ENCODE data around the gene SRGAP2C.
"Not testable (repeated sequence)": the region's sequence is repeated elsewhere in the genome, so short reads cannot be mapped to it uniquely, and the experiment has no call there.

The SRGAP2C gene

GRCh38 chr1:121386319-121386948, 201.7 kb downstream of the SRGAP2C start:
- not testable (repeated sequence) for DNase-seq

- not testable (repeated sequence) for DNase-seq
These were observed 205.3 kb downstream of the SRGAP2C start for GRCh38 chr1:121389895-121390560.

GRCh38 chr1:121392130-121392529, 207.4 kb downstream of the SRGAP2C start:
- not testable (repeated sequence) for DNase-seq

GRCh38 chr1:121395718-121396201, 211.0 kb downstream of the SRGAP2C start:
- not testable (repeated sequence) for DNase-seq

- not testable (repeated sequence) for DNase-seq
These were observed 211.7 kb downstream of the SRGAP2C start for GRCh38 chr1:121396335-121397081.

GRCh38 chr1:121397101-121397500, 212.3 kb downstream of the SRGAP2C start:
- not testable (repeated sequence) for DNase-seq

GRCh38 chr1:121399193-121399592, 214.4 kb downstream of the SRGAP2C start:
- DNase-seq: not testable (repeated sequence)

- not testable (repeated sequence) for DNase-seq
These were observed 215.3 kb downstream of the SRGAP2C start for GRCh38 chr1:121400108-121400507.

- DNase-seq: not testable (repeated sequence)
These were observed 216.0 kb downstream of the SRGAP2C start for GRCh38 chr1:121400541-121401310.

- DNase-seq: not testable (repeated sequence)
These were observed 216.7 kb downstream of the SRGAP2C start for GRCh38 chr1:121401375-121401955.

- DNase-seq: not testable (repeated sequence)
These were observed 218.5 kb downstream of the SRGAP2C start for GRCh38 chr1:121403254-121403653.

GRCh38 chr1:121408354-121408753, 223.6 kb downstream of the SRGAP2C start:
- no peak for DNase-seq

GRCh38 chr1:121413821-121414220, 229.0 kb downstream of the SRGAP2C start:
- DNase-seq: no peak

- no peak for DNase-seq
These were observed 230.1 kb downstream of the SRGAP2C start for GRCh38 chr1:121414905-121415304.

- no peak for DNase-seq
These were observed 232.6 kb downstream of the SRGAP2C start for GRCh38 chr1:121417325-121417923.

GRCh38 chr1:121418369-121419049, 233.7 kb downstream of the SRGAP2C start:
- no peak for DNase-seq

GRCh38 chr1:121419050-121419615, 234.4 kb downstream of the SRGAP2C start:
- not testable (repeated sequence) for DNase-seq

- not testable (repeated sequence) for DNase-seq
These were observed 236.7 kb downstream of the SRGAP2C start for GRCh38 chr1:121421490-121421889.

GRCh38 chr1:121423956-121424355, 239.2 kb downstream of the SRGAP2C start:
- DNase-seq: not testable (repeated sequence)

- DNase-seq: not testable (repeated sequence)
These were observed 248.7 kb downstream of the SRGAP2C start for GRCh38 chr1:121433517-121433916.

- not testable (repeated sequence) for DNase-seq
These were observed 254.1 kb downstream of the SRGAP2C start for GRCh38 chr1:121438862-121439261.
